Right lung (tissue), 5 donors: ENCODE results near the gene PCDHB6. TPM values are rescaled to one million over a fixed set of nuclear protein-coding genes. Genes with fewer than 3 reads are reported as not detected.
"Not testable (repeated sequence)": the region's sequence is repeated elsewhere in the genome, so short reads cannot be mapped to it uniquely, and the experiment has no call there.

Experiments used
- DNase-seq, 2 donors: peaks; one replicate each; pipeline ENCODE4 v3.0.0-alpha.2; 2013
- polyA plus RNA-seq, 5 donors: library from polyadenylated mRNA; unstranded; fragments of 120-200 nt; gene quantifications; one replicate each; pipeline versions ENCODE4 v1.2.1 to v1.2.3, GENCODE V29; 2013; ENCODE audit warnings: inconsistent platforms in 1 of 5, low replicate concordance in 1 of 5; ENCODE audit not compliant: insufficient read length in 5 of 5, insufficient read depth in 1 of 5

Gene PCDHB6
- polyA plus RNA-seq, 5 donors: 2.5 to 3.7 (median 3.0) TPM

- DNase-seq: not testable (repeated sequence)
These were observed 51.8 kb downstream of the PCDHB6 start for GRCh38 chr5:141201646-141202045.

Other genes starting within 250 kb of the PCDHB6 start
- under 1 TPM; 0.23 to 0.53 (median 0.30) TPM for gene PCDHAC1, start 223.8 kb upstream of the PCDHB6 start, polyA plus RNA-seq
- 1 to 10 TPM; 2.4 to 4.3 (median 3.5) TPM for gene PCDHAC2, start 183.6 kb upstream of the PCDHB6 start, polyA plus RNA-seq
- under 1 TPM; 0.06 to 0.20 (median 0.11) TPM for gene PCDHB1, start 98.7 kb upstream of the PCDHB6 start, polyA plus RNA-seq
- 10 to 100 TPM in 1 of 5 donors, 1 to 10 TPM in 4; 5.7 to 11.9 (median 7.5) TPM for gene PCDHB2, start 55.4 kb upstream of the PCDHB6 start, polyA plus RNA-seq
- gene PCDHB3, start 49.6 kb upstream of the PCDHB6 start, polyA plus RNA-seq: 1 to 10 TPM; 1.9 to 3.4 (median 2.8) TPM
- 1 to 10 TPM; 1.7 to 3.0 (median 2.9) TPM for gene PCDHB4, start 28.2 kb upstream of the PCDHB6 start, polyA plus RNA-seq
- 10 to 100 TPM in 3 of 5 donors, 1 to 10 TPM in 2; 9.1 to 15.4 (median 10.6) TPM for gene PCDHB5, start 14.9 kb upstream of the PCDHB6 start, polyA plus RNA-seq
- gene PCDHB7, start 22.6 kb downstream of the PCDHB6 start, polyA plus RNA-seq: 1 to 10 TPM; 3.9 to 6.0 (median 4.7) TPM
- gene PCDHB8, start 27.7 kb downstream of the PCDHB6 start, polyA plus RNA-seq: 1 to 10 TPM; 1.1 to 2.5 (median 2.2) TPM
- gene PCDHB16, start 32.3 kb downstream of the PCDHB6 start, polyA plus RNA-seq: 1 to 10 TPM; 4.7 to 6.6 (median 4.9) TPM
- 1 to 10 TPM; 3.1 to 5.6 (median 4.0) TPM for gene PCDHB9, start 37.1 kb downstream of the PCDHB6 start, polyA plus RNA-seq
- 1 to 10 TPM; 5.0 to 7.5 (median 6.9) TPM for gene PCDHB10, start 42.3 kb downstream of the PCDHB6 start, polyA plus RNA-seq
- 1 to 10 TPM; 1.7 to 4.5 (median 3.3) TPM for gene PCDHB11, start 49.6 kb downstream of the PCDHB6 start, polyA plus RNA-seq
- 1 to 10 TPM; 4.3 to 6.6 (median 5.4) TPM for gene PCDHB12, start 58.7 kb downstream of the PCDHB6 start, polyA plus RNA-seq
- 1 to 10 TPM; 3.9 to 6.0 (median 5.0) TPM for gene PCDHB13, start 63.9 kb downstream of the PCDHB6 start, polyA plus RNA-seq
- gene PCDHB14, start 73.3 kb downstream of the PCDHB6 start, polyA plus RNA-seq: 10 to 100 TPM in 1 of 5 donors, 1 to 10 TPM in 4; 9.1 to 10.3 (median 9.3) TPM
- 10 to 100 TPM in 3 of 5 donors, 1 to 10 TPM in 2; 9.4 to 13.2 (median 10.2) TPM for gene PCDHB15, start 95.3 kb downstream of the PCDHB6 start, polyA plus RNA-seq
- under 1 TPM; 0.08 to 0.26 (median 0.17) TPM for gene SLC25A2, start 154.0 kb downstream of the PCDHB6 start, polyA plus RNA-seq
- 100 to 1,000 TPM; 124 to 151 (median 140) TPM for gene TAF7, start 170.7 kb downstream of the PCDHB6 start, polyA plus RNA-seq
- gene PCDHGA1, start 180.5 kb downstream of the PCDHB6 start, polyA plus RNA-seq: 1 to 10 TPM in 1 of 5 donors, under 1 TPM in 4; 0.50 to 1.0 (median 0.72) TPM
- 1 to 10 TPM; 3.0 to 7.3 (median 4.2) TPM for gene PCDHGA2, start 188.7 kb downstream of the PCDHB6 start, polyA plus RNA-seq
- gene PCDHGA3, start 193.8 kb downstream of the PCDHB6 start, polyA plus RNA-seq: 1 to 10 TPM; 2.0 to 3.9 (median 2.8) TPM
- gene PCDHGB1, start 200.0 kb downstream of the PCDHB6 start, polyA plus RNA-seq: 1 to 10 TPM; 1.2 to 1.7 (median 1.7) TPM
- 1 to 10 TPM; 1.9 to 3.3 (median 2.4) TPM for gene PCDHGA4, start 205.0 kb downstream of the PCDHB6 start, polyA plus RNA-seq
- gene PCDHGB2, start 209.9 kb downstream of the PCDHB6 start, polyA plus RNA-seq: 1 to 10 TPM; 4.0 to 6.0 (median 4.3) TPM
- gene PCDHGA5, start 214.1 kb downstream of the PCDHB6 start, polyA plus RNA-seq: 1 to 10 TPM; 2.7 to 4.5 (median 3.7) TPM
- gene PCDHGB3, start 220.2 kb downstream of the PCDHB6 start, polyA plus RNA-seq: 1 to 10 TPM; 2.0 to 3.0 (median 2.5) TPM
- 1 to 10 TPM; 4.2 to 6.1 (median 4.6) TPM for gene PCDHGA6, start 223.8 kb downstream of the PCDHB6 start, polyA plus RNA-seq
- gene PCDHGA7, start 232.7 kb downstream of the PCDHB6 start, polyA plus RNA-seq: 1 to 10 TPM; 1.7 to 2.1 (median 1.9) TPM
- 1 to 10 TPM; 3.1 to 5.0 (median 4.2) TPM for gene PCDHGB4, start 237.6 kb downstream of the PCDHB6 start, polyA plus RNA-seq
- gene PCDHGA8, start 242.6 kb downstream of the PCDHB6 start, polyA plus RNA-seq: 1 to 10 TPM in 1 of 5 donors, under 1 TPM in 4; 0.50 to 1.1 (median 0.74) TPM
- 1 to 10 TPM; 6.8 to 8.5 (median 7.7) TPM for gene PCDHGB5, start 247.9 kb downstream of the PCDHB6 start, polyA plus RNA-seq